SK-N-SH (cell line): ENCODE measurements around the gene ZDHHC12. TPM values are rescaled to one million over a fixed set of nuclear protein-coding genes. Genes with fewer than 3 reads are reported as not detected.

Experiments
- CTCF ChIA-PET: fragments of 300-600, 350-600 bp; formaldehyde crosslinking; extraction: SDS; loops from one replicate; lab custom pipeline; 2021; lab: Yijun Ruan, JAX
- POLR2A ChIA-PET: fragments of 350-600 bp; sonication (Branson Sonifier 250); formaldehyde crosslinking; extraction: SDS; loops from one replicate; lab custom pipeline; 2020; ENCODE audit warnings: antibody characterized with exemption, inconsistent platforms; lab: Yijun Ruan, JAX
- DNase-seq: peaks from one replicate; pipeline ENCODE4 v3.0.0; 2012
- H2AFZ ChIP-seq: fragments of 200-600 bp; sonication (generic); 2 replicates; pipeline ENCODE4 v1.8.1; 2016; ENCODE audit warnings: antibody characterized with exemption, mild to moderate bottlenecking, low read depth
- H3F3A ChIP-seq: fragments of 200-600 bp; sonication (generic); replicated peaks from 2 replicates; pipeline ENCODE3; 2016; ENCODE audit warnings: antibody characterized with exemption, mild to moderate bottlenecking; ENCODE audit not compliant: insufficient read depth
- H3K27ac ChIP-seq, 2 experiments: fragments of 200-500 bp in 1 of 2; fragments of 200-600 bp in 1 of 2; sonication (Bioruptor generic) in 1 of 2; sonication (generic), shearing (Covaris generic) in 1 of 2; 2 replicates each; pipeline versions ENCODE4 v1.5.1 to v1.6.1; 2014 to 2016; ENCODE audit warnings: low read depth in 2 of 2, inconsistent platforms in 1 of 2, low read length in 1 of 2, mild to moderate bottlenecking in 1 of 2, mixed read lengths in 1 of 2
- H3K27me3 ChIP-seq: fragments of 200-600 bp; sonication (generic), shearing (Covaris generic); 2 replicates; pipeline ENCODE4 v1.6.1; 2016; ENCODE audit warnings: mixed run types; ENCODE audit not compliant: insufficient read depth
- H3K36me3 ChIP-seq, 2 experiments: fragments of 200-500 bp in 1 of 2; fragments of 200-600 bp in 1 of 2; sonication (Bioruptor generic) in 1 of 2; sonication (generic) in 1 of 2; replicated peaks in 1 of 2; 2 replicates each; pipeline versions ENCODE3 to v1.5.1; 2014 to 2016; ENCODE audit warnings: low read length in 1 of 2, mild to moderate bottlenecking in 1 of 2; ENCODE audit not compliant: insufficient read depth in 2 of 2, control insufficient read depth in 1 of 2
- H3K4me1 ChIP-seq, 2 experiments: fragments of 200-500 bp in 1 of 2; fragments of 200-600 bp in 1 of 2; sonication (Bioruptor generic) in 1 of 2; sonication (generic), shearing (Covaris generic) in 1 of 2; 2 replicates each; pipeline versions ENCODE4 v1.5.1 to v1.6.1; 2014 to 2016; ENCODE audit warnings: low read depth in 1 of 2, low read length in 1 of 2, mixed run types in 1 of 2; ENCODE audit not compliant: insufficient read depth in 2 of 2, control insufficient read depth in 1 of 2
- H3K4me2 ChIP-seq: fragments of 200-600 bp; sonication (generic), shearing (Covaris generic); 2 replicates; pipeline ENCODE4 v1.6.1; 2017; ENCODE audit warnings: mixed run types
- H3K4me3 ChIP-seq, 2 experiments: fragments of 200-500 bp in 1 of 2; fragments of 200-600 bp in 1 of 2; sonication (Bioruptor generic) in 1 of 2; sonication (generic), shearing (Covaris generic) in 1 of 2; 2 replicates each; pipeline versions ENCODE4 v1.5.1 to v1.8.1; 2014 to 2016; ENCODE audit warnings: low read depth in 2 of 2, inconsistent platforms in 1 of 2, low read length in 1 of 2, mild to moderate bottlenecking in 1 of 2, mixed read lengths in 1 of 2, moderate library complexity in 1 of 2
- H3K79me2 ChIP-seq: fragments of 200-600 bp; sonication (generic); 2 replicates; pipeline ENCODE4 v1.8.1; 2017; ENCODE audit warnings: mild to moderate bottlenecking; ENCODE audit not compliant: insufficient read depth
- H3K9ac ChIP-seq: fragments of 200-600 bp; sonication (generic); 2 replicates; pipeline ENCODE4 v1.6.1; 2017; ENCODE audit warnings: mixed run types
- H3K9me2 ChIP-seq: fragments of 200-600 bp; sonication (generic); 2 replicates; pipeline ENCODE4 v1.6.1; 2017; ENCODE audit warnings: mixed run types
- H3K9me3 ChIP-seq: fragments of 200-600 bp; sonication (generic); 2 replicates; pipeline ENCODE4 v1.6.1; 2017; ENCODE audit warnings: mixed run types, mild to moderate bottlenecking, moderate library complexity
- H4K20me1 ChIP-seq: fragments of 200-600 bp; sonication (generic); 2 replicates; pipeline ENCODE4 v1.6.1; 2017; ENCODE audit warnings: mild to moderate bottlenecking, mixed run types; ENCODE audit not compliant: insufficient read depth
- CHD2 ChIP-seq: fragments of 150-350 bp; IDR thresholded peaks from 2 replicates; pipeline ENCODE4 v1.6.1; 2018; ENCODE audit warnings: low read length; ENCODE audit not compliant: partially characterized antibody
- CTCF ChIP-seq: fragments of 200-600 bp; sonication (generic); IDR thresholded peaks from 2 replicates; pipeline ENCODE4 v1.6.1; 2017; ENCODE audit warnings: antibody characterized with exemption, mild to moderate bottlenecking, moderate library complexity
- GATA2 ChIP-seq: sonication (generic); formaldehyde crosslinking; IDR thresholded peaks from 2 replicates; pipeline ENCODE4 v1.5.0; 2020; ENCODE audit warnings: mild to moderate bottlenecking, missing genetic modification reagents
- IRF3 ChIP-seq: fragments of 150-350 bp; IDR thresholded peaks from 2 replicates; pipeline ENCODE4 v1.6.1; 2016; ENCODE audit warnings: mild to moderate bottlenecking, low read depth, low read length
- JUND ChIP-seq: IDR thresholded peaks from 2 replicates; pipeline ENCODE4 v1.4.0; 2012
- MAX ChIP-seq: IDR thresholded peaks from 2 replicates; pipeline ENCODE4 v1.4.0; 2012; ENCODE audit warnings: low read depth
- NFIC ChIP-seq: IDR thresholded peaks from 2 replicates; pipeline ENCODE4 v1.4.0; 2012; ENCODE audit warnings: borderline replicate concordance
- NRF1 ChIP-seq: IDR thresholded peaks from 2 replicates; pipeline ENCODE4 v1.6.1; 2012; ENCODE audit warnings: low read depth, mild to moderate bottlenecking, low read length
- PBX3 ChIP-seq: IDR thresholded peaks from 2 replicates; pipeline ENCODE4; 2012
- POLR2AphosphoS5 ChIP-seq: IDR thresholded peaks from 2 replicates; pipeline ENCODE4 v1.6.1; 2012; ENCODE audit warnings: low read depth, low read length
- RAD21 ChIP-seq: IDR thresholded peaks from 2 replicates; pipeline ENCODE4 v1.6.1; 2012; ENCODE audit warnings: mild to moderate bottlenecking, low read length
- REST ChIP-seq: IDR thresholded peaks from 2 replicates; pipeline ENCODE4 v1.6.1; 2012; ENCODE audit warnings: mild to moderate bottlenecking, low read depth, low read length, moderate library complexity
- SIN3A ChIP-seq: IDR thresholded peaks from 2 replicates; pipeline ENCODE4 v1.6.1; 2012; ENCODE audit warnings: low read depth, mild to moderate bottlenecking, low read length, moderate library complexity, borderline replicate concordance
- USF1 ChIP-seq: IDR thresholded peaks from 2 replicates; pipeline ENCODE4 v1.4.0; 2012; ENCODE audit warnings: low read depth, borderline replicate concordance
- WGBS: methylation state at CpG from one replicate; pipeline ENCODE4 v1.1.6; 2017; ENCODE audit warnings: low lambda C conversion rate; 5-methylcytosine and 5-hydroxymethylcytosine counted together
- polyA plus RNA-seq, 3 experiments: library from polyadenylated mRNA; depleted of rRNA; stranded (reverse); fragments of >200 nt; gene quantifications; 2 replicates each; pipeline ENCODE4 v1.2.3, GENCODE V29; 2012

The ZDHHC12 gene
- polyA plus RNA-seq, 1 of the 3 experiments (the other 2 are of a cell fraction): 51.3 TPM

GRCh38 chr9:128696923-128697707, 26.8 kb downstream of the ZDHHC12 start:
- H4K20me1 ChIP-seq: peaks cover 17% of the 10 kb centered on the region
- H3F3A ChIP-seq: peaks cover 45% of the 10 kb centered on the region
- DNase-seq: no peak
- no peaks in the 10 kb centered on the region for H3K27me3 ChIP-seq
- no peaks in the 10 kb centered on the region for H3K9me2 ChIP-seq
- H2AFZ ChIP-seq: no peak overlapping the region
- no peak overlapping the region for H3K4me3 ChIP-seq
- peak; percentile 39; the same call in 1 of the 2 replicates for TF ChIP-seq POLR2AphosphoS5
- TF ChIP-seq IRF3: no peak
- no peak for TF ChIP-seq RAD21
- no peak overlapping the region for H3K27ac ChIP-seq
- ChIA-PET CTCF (interaction anchor here (0.7 kb wide), 1 partner anchor 166 kb away, joined by 3 read pairs; no protein-coding TSS in a partner anchor), POLR2A (interaction anchor here (0.6 kb wide), 1 partner anchor 27 kb away, joined by 4 read pairs; no protein-coding TSS in a partner anchor)
- H3K9ac ChIP-seq: no peak overlapping the region
- H3K4me1 ChIP-seq: no peaks in the 10 kb centered on the region; a peak in 1 of 4 replicates
- H3K9me3 ChIP-seq: no peaks in the 10 kb centered on the region
- no peak overlapping the region for H3K4me2 ChIP-seq
- WGBS: 83% methylated on average over 8 of the region's 8 CpGs
- H3K36me3 ChIP-seq: peaks cover 40 to 43% of the 10 kb centered on the region in 2 experiments
- peaks cover 23% of the 10 kb centered on the region for H3K79me2 ChIP-seq

- Histone ChIP-seq H3K4me2 (no peak overlapping the region), H3K9me3 (no peaks in the 10 kb centered on the region), H3K36me3 (peaks cover 54 to 59% of the 10 kb centered on the region in 2 experiments), H3K27me3 (no peaks in the 10 kb centered on the region), H3K27ac (no peak overlapping the region), H3K4me3 (no peak overlapping the region), H3K9ac (no peak overlapping the region), H3K4me1 (peaks cover 2 to 3% of the 10 kb centered on the region in 2 experiments; a peak in 2 of 4 replicates), H2AFZ (no peak overlapping the region), H4K20me1 (peaks cover 38% of the 10 kb centered on the region), H3F3A (peaks cover 30% of the 10 kb centered on the region), H3K9me2 (no peaks in the 10 kb centered on the region), H3K79me2 (peaks cover 45% of the 10 kb centered on the region)
- no peak for DNase-seq
- TF ChIP-seq CHD2 (no peak), PBX3 (no peak), REST (no peak), JUND (no peak), USF1 (no peak), IRF3 (no peak), GATA2 (CRISPR knock-in tag) (no peak), CTCF (no peak), NFIC (no peak), NRF1 (no peak), RAD21 (no peak), MAX (no peak), SIN3A (no peak)
- CTCF ChIA-PET: interaction anchor here (9.1 kb wide), 1 partner anchor 9 kb away, joined by 64 read pairs; the partner anchor contains the start of gene PKN3
- WGBS: 93% methylated on average over 6 of the region's 6 CpGs
- POLR2A ChIA-PET: no interaction called here
These were observed 29.6 kb downstream of the ZDHHC12 start for GRCh38 chr9:128694344-128694743.
